Mesothelial cell of epicardium (in vitro differentiated cells): ENCODE measurements around the gene SF3B3. TPM values are rescaled to one million over a fixed set of nuclear protein-coding genes. Genes with fewer than 3 reads are reported as not detected.

ENCODE experiments used
- DNase-seq, 2 experiments: peaks; one replicate each; pipeline ENCODE4 v3.0.0; 2021; ENCODE audit warnings: low spot score in 2 of 2; ENCODE audit not compliant: unreplicated experiment in 2 of 2
- H3K27ac Mint-ChIP-seq: 2 replicates; pipeline ENCODE4 v1.8.0; 2021; ENCODE audit warnings: mixed read lengths
- H3K27me3 Mint-ChIP-seq: 2 replicates; pipeline ENCODE4 v1.8.0; 2021; ENCODE audit warnings: low read depth, mixed read lengths
- H3K36me3 Mint-ChIP-seq: 2 replicates; pipeline ENCODE4 v1.8.0; 2021; ENCODE audit warnings: mixed read lengths
- H3K4me1 Mint-ChIP-seq: 2 replicates; pipeline ENCODE4 v1.8.0; 2021; ENCODE audit warnings: mixed read lengths
- H3K4me3 Mint-ChIP-seq: 2 replicates; pipeline ENCODE4 v1.8.0; 2021; ENCODE audit warnings: mild to moderate bottlenecking, moderate library complexity, mixed read lengths
- H3K9me3 Mint-ChIP-seq: 2 replicates; pipeline ENCODE4 v1.8.0; 2021; ENCODE audit warnings: mixed read lengths
- total RNA-seq: library from RNA; stranded (reverse); gene quantifications from 3 replicates; pipeline ENCODE4 v1.2.1, GENCODE V29; 2021
- TF ChIP-seq, protein P1 (sequence below): fragments of 200-600 bp; sonication (generic); IDR thresholded peaks from one replicate; pipeline ENCODE4 v1.5.0; 2021; ENCODE audit warnings: antibody characterized with exemption; ENCODE audit not compliant: unreplicated experiment

Gene SF3B3
- total RNA-seq, 1 donor from 2014 or later, result 351 TPM

DNA sequence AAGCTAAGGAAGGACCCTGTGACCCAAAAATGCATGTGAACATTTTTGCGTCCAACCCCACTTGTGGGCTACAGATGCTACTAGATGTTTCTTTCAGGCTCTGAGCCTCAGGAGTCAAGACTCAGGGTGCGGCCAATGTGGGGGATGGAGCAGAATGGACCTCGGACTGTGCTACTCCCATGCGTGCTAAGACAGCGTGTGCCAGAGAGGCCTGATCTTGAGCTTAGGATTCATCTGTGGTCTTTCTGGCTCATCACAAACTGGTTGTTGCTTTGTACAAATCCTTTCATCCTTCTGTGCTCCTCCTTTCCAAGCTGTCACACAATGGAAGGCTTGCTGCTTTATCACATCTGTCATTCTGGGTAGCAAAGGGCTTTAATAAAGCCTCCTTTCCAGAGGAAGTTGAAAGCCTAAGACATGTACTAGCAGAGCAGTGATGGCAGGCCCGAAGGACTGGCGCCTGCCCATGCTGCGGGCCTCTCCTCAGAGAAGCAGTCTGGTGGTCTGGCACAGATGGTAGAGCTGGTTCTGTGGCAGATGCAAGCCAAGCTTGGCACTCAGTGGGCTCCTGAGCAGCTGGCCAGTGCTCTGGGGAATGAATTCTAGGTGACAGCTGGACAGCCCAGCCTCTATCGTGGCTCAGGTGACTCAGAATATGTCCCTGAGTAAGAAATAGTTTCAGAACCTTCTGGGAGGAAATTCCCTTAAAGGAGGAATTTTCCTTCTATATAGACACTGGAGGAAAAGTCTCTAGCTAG lies 28.0 kb upstream of the SF3B3 start:
- DNase-seq, result no peak
- Mint-ChIP-seq H3K4me3 (no peak overlapping the region), H3K27ac (no peak overlapping the region), H3K27me3 (no peaks in the 10 kb centered on the region), H3K36me3 (peaks cover 32% of the 10 kb centered on the region), H3K9me3 (no peaks in the 10 kb centered on the region), H3K4me1 (no peaks in the 10 kb centered on the region)
- TF ChIP-seq, protein P1, sequence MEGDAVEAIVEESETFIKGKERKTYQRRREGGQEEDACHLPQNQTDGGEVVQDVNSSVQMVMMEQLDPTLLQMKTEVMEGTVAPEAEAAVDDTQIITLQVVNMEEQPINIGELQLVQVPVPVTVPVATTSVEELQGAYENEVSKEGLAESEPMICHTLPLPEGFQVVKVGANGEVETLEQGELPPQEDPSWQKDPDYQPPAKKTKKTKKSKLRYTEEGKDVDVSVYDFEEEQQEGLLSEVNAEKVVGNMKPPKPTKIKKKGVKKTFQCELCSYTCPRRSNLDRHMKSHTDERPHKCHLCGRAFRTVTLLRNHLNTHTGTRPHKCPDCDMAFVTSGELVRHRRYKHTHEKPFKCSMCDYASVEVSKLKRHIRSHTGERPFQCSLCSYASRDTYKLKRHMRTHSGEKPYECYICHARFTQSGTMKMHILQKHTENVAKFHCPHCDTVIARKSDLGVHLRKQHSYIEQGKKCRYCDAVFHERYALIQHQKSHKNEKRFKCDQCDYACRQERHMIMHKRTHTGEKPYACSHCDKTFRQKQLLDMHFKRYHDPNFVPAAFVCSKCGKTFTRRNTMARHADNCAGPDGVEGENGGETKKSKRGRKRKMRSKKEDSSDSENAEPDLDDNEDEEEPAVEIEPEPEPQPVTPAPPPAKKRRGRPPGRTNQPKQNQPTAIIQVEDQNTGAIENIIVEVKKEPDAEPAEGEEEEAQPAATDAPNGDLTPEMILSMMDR, result no peak

DNA sequence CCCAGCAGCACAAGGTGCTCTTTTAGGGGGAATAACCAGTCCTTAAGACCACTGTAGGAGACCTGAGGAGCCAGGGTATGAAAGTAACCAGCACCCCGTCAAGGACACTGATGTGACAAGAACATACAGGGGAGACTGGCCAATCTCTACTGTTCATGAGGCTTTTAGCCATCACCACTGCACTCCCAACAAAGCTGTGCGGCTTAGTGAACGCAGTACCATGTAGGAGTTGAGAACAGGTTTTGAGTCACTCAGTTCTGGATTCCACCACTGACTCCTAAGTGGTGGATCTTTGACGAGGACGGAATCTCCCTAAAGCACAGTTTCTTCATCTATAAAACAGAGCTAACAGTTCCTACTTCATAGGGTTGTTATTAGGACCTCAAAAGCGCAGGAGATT lies 27.1 kb upstream of the SF3B3 start:
- Mint-ChIP-seq H3K4me3 (no peak overlapping the region), H3K27ac (no peak overlapping the region), H3K27me3 (no peaks in the 10 kb centered on the region), H3K36me3 (peaks cover 37% of the 10 kb centered on the region), H3K9me3 (no peaks in the 10 kb centered on the region), H3K4me1 (no peaks in the 10 kb centered on the region)
- no peak for DNase-seq
- TF ChIP-seq, protein P1, result no peak

DNA sequence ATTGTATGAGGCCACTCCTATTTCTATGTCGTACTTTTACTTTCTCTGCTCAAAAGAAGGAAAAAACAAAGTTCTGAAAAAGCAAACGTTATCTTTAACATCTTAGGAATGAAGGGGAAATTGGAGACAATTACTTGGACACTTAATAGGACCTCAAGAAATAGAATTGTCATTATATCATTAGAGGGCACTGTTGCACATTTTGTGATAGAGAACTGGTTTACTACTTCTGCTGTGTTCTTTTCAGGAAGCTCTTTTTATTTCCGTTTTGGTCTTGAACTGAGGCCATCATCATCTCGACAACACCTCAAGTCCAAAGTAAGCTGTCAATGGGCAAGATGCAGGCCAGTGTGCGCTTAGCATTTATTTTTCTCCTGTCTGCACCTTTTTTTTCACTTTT lies 14.9 kb upstream of the SF3B3 start:
- TF ChIP-seq, protein P1, result no peak
- H3K27me3 Mint-ChIP-seq, result no peaks in the 10 kb centered on the region
- H3K4me3 Mint-ChIP-seq, result no peak overlapping the region
- DNase-seq, result no peak
- no peaks in the 10 kb centered on the region for H3K4me1 Mint-ChIP-seq
- H3K9me3 Mint-ChIP-seq, result no peaks in the 10 kb centered on the region
- no peak overlapping the region for H3K27ac Mint-ChIP-seq
- peaks cover 33% of the 10 kb centered on the region for H3K36me3 Mint-ChIP-seq

DNA sequence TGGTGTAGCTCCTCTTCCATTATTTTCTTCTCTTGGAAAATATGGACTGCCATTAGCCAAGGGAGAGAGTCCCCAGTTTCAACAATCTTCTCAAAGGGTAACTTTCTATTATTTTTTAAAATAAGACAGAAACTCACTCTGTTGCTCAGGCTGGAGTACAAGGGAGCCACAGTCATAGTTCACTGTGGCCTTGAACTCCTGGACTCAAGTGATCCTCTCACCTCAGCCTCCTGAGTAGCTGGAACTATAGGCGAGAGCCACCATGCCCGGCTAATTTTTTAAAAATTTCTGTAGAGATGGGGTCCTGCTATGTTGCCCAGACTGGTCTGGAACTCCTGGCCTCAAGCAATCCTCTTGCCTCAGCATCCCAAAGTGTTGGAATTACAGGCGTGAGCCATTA lies 13.4 kb upstream of the SF3B3 start:
- no peaks in the 10 kb centered on the region for H3K9me3 Mint-ChIP-seq
- H3K27ac Mint-ChIP-seq, result no peak overlapping the region
- H3K27me3 Mint-ChIP-seq, result no peaks in the 10 kb centered on the region
- DNase-seq, result no peak
- no peaks in the 10 kb centered on the region for H3K4me1 Mint-ChIP-seq
- H3K4me3 Mint-ChIP-seq, result no peak overlapping the region
- TF ChIP-seq, protein P1, result no peak
- H3K36me3 Mint-ChIP-seq, result peaks cover 30% of the 10 kb centered on the region

DNA sequence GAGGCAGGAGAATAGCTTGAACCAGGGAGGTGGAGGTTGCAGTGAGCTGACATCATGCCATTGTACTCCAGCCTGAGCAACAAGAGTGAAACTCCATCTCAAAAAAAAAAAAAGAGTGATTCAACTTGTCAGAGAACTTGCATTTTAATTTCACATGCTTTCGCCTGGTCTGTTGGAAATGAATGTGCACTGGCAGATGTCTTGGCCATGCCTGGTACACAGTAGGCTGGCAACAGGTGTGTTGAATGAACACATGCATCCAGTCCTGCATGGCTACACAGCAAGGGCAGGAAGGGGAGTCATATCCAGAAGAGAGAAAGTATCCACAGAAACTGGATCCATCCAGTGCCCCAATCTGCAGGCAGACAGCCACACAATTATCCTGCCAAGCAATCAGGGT lies 11.8 kb upstream of the SF3B3 start:
- DNase-seq, result no peak
- H3K4me3 Mint-ChIP-seq, result no peak overlapping the region
- TF ChIP-seq, protein P1, result no peak
- no peaks in the 10 kb centered on the region for H3K9me3 Mint-ChIP-seq
- no peak overlapping the region for H3K27ac Mint-ChIP-seq
- no peaks in the 10 kb centered on the region for H3K4me1 Mint-ChIP-seq
- H3K36me3 Mint-ChIP-seq, result peaks cover 31% of the 10 kb centered on the region
- no peaks in the 10 kb centered on the region for H3K27me3 Mint-ChIP-seq
